HEK293 (cell line): Measurements from ENCODE around the gene PRKCA.

Experiments
- CTCF ChIA-PET: fragments of 350-600 bp; formaldehyde crosslinking; extraction: SDS; loops from one replicate; lab custom pipeline; 2021; ENCODE audit warnings: antibody characterized with exemption; lab: Yijun Ruan, JAX
- POLR2A ChIA-PET: fragments of 300-600 bp; formaldehyde crosslinking; extraction: SDS; loops from one replicate; lab custom pipeline; 2020; ENCODE audit warnings: antibody characterized with exemption, inconsistent platforms; lab: Yijun Ruan, JAX
- H3K27ac ChIP-seq: fragments of 200-500 bp; sonication (Bioruptor generic); 2 replicates; pipeline ENCODE4 v1.5.1; 2014; ENCODE audit warnings: low read depth, low read length, control low read depth, inconsistent platforms; ENCODE audit errors: extremely low read depth
- H3K36me3 ChIP-seq, 2 experiments: fragments of 200-500 bp in 1 of 2; sonication (Bioruptor generic) in 1 of 2; 1 replicate in 1 of 2; 2 replicates in 1 of 2; pipeline ENCODE4 v1.5.1; 2014 to 2017; ENCODE audit warnings: inconsistent platforms in 2 of 2, low read length in 2 of 2; ENCODE audit not compliant: control insufficient read depth in 2 of 2, insufficient read depth in 1 of 2
- H3K4me1 ChIP-seq: fragments of 200-500 bp; sonication (Bioruptor generic); 2 replicates; pipeline ENCODE4 v1.5.1; 2014; ENCODE audit warnings: mild to moderate bottlenecking, low read length, inconsistent platforms; ENCODE audit not compliant: control insufficient read depth, insufficient read depth
- H3K4me3 ChIP-seq: 2 replicates; pipeline ENCODE4 v1.5.1; 2011; ENCODE audit warnings: low read depth, mild to moderate bottlenecking, control low read depth, low read length, moderate library complexity
- H3K9me3 ChIP-seq: fragments of 200-500 bp; sonication (Bioruptor generic); 2 replicates; pipeline ENCODE4 v1.5.1; 2014; ENCODE audit warnings: low read depth, low read length, inconsistent platforms; ENCODE audit not compliant: control insufficient read depth, insufficient read depth
- BCL11B ChIP-seq: fragments of 450-650 bp; formaldehyde crosslinking; IDR thresholded peaks from 2 replicates; pipeline ENCODE4 v1.5.1; 2016; ENCODE audit warnings: low read depth, missing biosample characterization, missing genetic modification characterization
- EGR2 ChIP-seq: fragments of 450-650 bp; formaldehyde crosslinking; IDR thresholded peaks from 2 replicates; pipeline ENCODE4 v1.5.1; 2016; ENCODE audit warnings: low read depth, missing biosample characterization, missing genetic modification characterization
- GLIS2 ChIP-seq: fragments of 450-650 bp; formaldehyde crosslinking; IDR thresholded peaks from 2 replicates; pipeline ENCODE4 v1.5.1; 2016; ENCODE audit warnings: missing biosample characterization, missing genetic modification characterization
- HOXD13 ChIP-seq: sonication (generic); formaldehyde crosslinking; IDR thresholded peaks from 2 replicates; pipeline ENCODE4 v1.8.0; 2022; ENCODE audit warnings: missing genetic modification reagents, borderline replicate concordance
- IKZF3 ChIP-seq: fragments of 450-650 bp; IDR thresholded peaks from 2 replicates; pipeline ENCODE4 v1.5.0; 2018; ENCODE audit warnings: missing biosample characterization, mild to moderate bottlenecking, missing genetic modification characterization, moderate library complexity
- KLF10 ChIP-seq: fragments of 450-650 bp; IDR thresholded peaks from 2 replicates; pipeline ENCODE4 v1.5.1; 2018; ENCODE audit warnings: missing biosample characterization, mild to moderate bottlenecking, missing genetic modification characterization
- KLF16 ChIP-seq: fragments of 450-650 bp; formaldehyde crosslinking; IDR thresholded peaks from 2 replicates; pipeline ENCODE4 v1.5.1; 2017; ENCODE audit warnings: missing biosample characterization, missing genetic modification characterization
- REST ChIP-seq: fragments of 450-650 bp; formaldehyde crosslinking; IDR thresholded peaks from 2 replicates; pipeline ENCODE4 v1.5.1; 2016; ENCODE audit warnings: missing biosample characterization, missing genetic modification characterization
- SP3 ChIP-seq: fragments of 450-650 bp; formaldehyde crosslinking; IDR thresholded peaks from 2 replicates; pipeline ENCODE4 v1.5.1; 2016; ENCODE audit warnings: missing biosample characterization, missing genetic modification characterization
- ZNF132 ChIP-seq: fragments of 450-650 bp; formaldehyde crosslinking; IDR thresholded peaks from 2 replicates; pipeline ENCODE4 v1.5.1; 2017; ENCODE audit warnings: missing biosample characterization, missing genetic modification characterization, borderline replicate concordance
- ZNF133 ChIP-seq: fragments of 450-650 bp; formaldehyde crosslinking; IDR thresholded peaks from 2 replicates; pipeline ENCODE4 v1.5.1; 2016; ENCODE audit warnings: missing biosample characterization, missing genetic modification characterization
- ZNF148 ChIP-seq: fragments of 450-650 bp; formaldehyde crosslinking; IDR thresholded peaks from 2 replicates; pipeline ENCODE4 v1.5.0; 2017; ENCODE audit warnings: missing biosample characterization, missing genetic modification characterization, borderline replicate concordance
- ZNF202 ChIP-seq: fragments of 450-650 bp; formaldehyde crosslinking; IDR thresholded peaks from 2 replicates; pipeline ENCODE4 v1.5.1; 2016; ENCODE audit warnings: missing biosample characterization, missing genetic modification characterization, borderline replicate concordance
- ZNF248 ChIP-seq: fragments of 450-650 bp; formaldehyde crosslinking; IDR thresholded peaks from 2 replicates; pipeline ENCODE4 v1.5.1; 2017; ENCODE audit warnings: missing biosample characterization, missing genetic modification characterization
- ZNF335 ChIP-seq: fragments of 450-650 bp; formaldehyde crosslinking; conservative IDR thresholded peaks from 2 replicates; pipeline ENCODE4 v1.5.1; 2016; ENCODE audit warnings: missing biosample characterization, missing genetic modification characterization
- ZNF350 ChIP-seq: fragments of 450-650 bp; formaldehyde crosslinking; IDR thresholded peaks from 2 replicates; pipeline ENCODE4 v1.5.0; 2017; ENCODE audit warnings: missing biosample characterization, mild to moderate bottlenecking, missing genetic modification characterization
- ZNF366 ChIP-seq: fragments of 450-650 bp; formaldehyde crosslinking; conservative IDR thresholded peaks from 2 replicates; pipeline ENCODE4 v1.5.1; 2016; ENCODE audit warnings: missing biosample characterization, missing genetic modification characterization
- ZNF37A ChIP-seq: fragments of 450-650 bp; IDR thresholded peaks from 2 replicates; pipeline ENCODE4 v1.5.1; 2018; ENCODE audit warnings: missing biosample characterization, missing genetic modification characterization
- ZNF391 ChIP-seq: fragments of 450-650 bp; formaldehyde crosslinking; IDR thresholded peaks from 2 replicates; pipeline ENCODE4 v1.5.1; 2016; ENCODE audit warnings: low read depth, missing biosample characterization, missing genetic modification characterization, borderline replicate concordance
- ZNF398 ChIP-seq: fragments of 450-650 bp; formaldehyde crosslinking; IDR thresholded peaks from 2 replicates; pipeline ENCODE4 v1.5.1; 2017; ENCODE audit warnings: missing biosample characterization, missing genetic modification characterization
- ZNF514 ChIP-seq: fragments of 450-650 bp; formaldehyde crosslinking; IDR thresholded peaks from 2 replicates; pipeline ENCODE4 v1.5.1; 2016; ENCODE audit warnings: missing biosample characterization, missing genetic modification characterization
- ZNF544 ChIP-seq: fragments of 450-650 bp; formaldehyde crosslinking; IDR thresholded peaks from 2 replicates; pipeline ENCODE4 v1.5.0; 2017; ENCODE audit warnings: missing biosample characterization, missing genetic modification characterization
- ZNF548 ChIP-seq: fragments of 450-650 bp; formaldehyde crosslinking; IDR thresholded peaks from 2 replicates; pipeline ENCODE4 v1.5.1; 2016; ENCODE audit warnings: missing biosample characterization, missing genetic modification characterization
- ZNF621 ChIP-seq: fragments of 450-650 bp; formaldehyde crosslinking; IDR thresholded peaks from 2 replicates; pipeline ENCODE4 v1.5.1; 2017; ENCODE audit warnings: missing biosample characterization, missing genetic modification characterization
- ZNF658 ChIP-seq: fragments of 450-650 bp; formaldehyde crosslinking; IDR thresholded peaks from 2 replicates; pipeline ENCODE4; 2016; ENCODE audit warnings: missing biosample characterization, missing genetic modification characterization
- ZNF707 ChIP-seq: fragments of 450-650 bp; formaldehyde crosslinking; IDR thresholded peaks from 2 replicates; pipeline ENCODE4 v1.5.1; 2016; ENCODE audit warnings: missing biosample characterization, missing genetic modification characterization
- ZSCAN16 ChIP-seq: fragments of 450-650 bp; formaldehyde crosslinking; IDR thresholded peaks from 2 replicates; pipeline ENCODE4 v1.5.1; 2016; ENCODE audit warnings: missing biosample characterization, missing genetic modification characterization

Gene PRKCA

GRCh38 chr17:66760324-66760723 is 457.9 kb downstream of the PRKCA start:
- Histone ChIP-seq H3K9me3 (no peaks in the 10 kb centered on the region; the same call in 1 of the 2 replicates), H3K4me1 (no peaks in the 10 kb centered on the region), H3K36me3 (peaks cover 0 to 1% of the 10 kb centered on the region in 2 experiments; a peak in 1 of 3 replicates), H3K27ac (no peak overlapping the region), H3K4me3 (no peak overlapping the region)
- CTCF ChIA-PET, result interaction anchor here (0.7 to 1.6 kb wide), 3 partner anchors 19 to 45 kb away, joined by 3 read pairs; no protein-coding TSS in a partner anchor
- TF ChIP-seq BCL11B (tag by site-specific recombination), result no peak
- TF ChIP-seq ZNF621, result no peak
- no peak for TF ChIP-seq IKZF3 (tag by site-specific recombination)
- no peak for TF ChIP-seq ZNF707
- TF ChIP-seq REST (tag by site-specific recombination), result no peak
- no peak for TF ChIP-seq ZNF514 (tag by site-specific recombination)
- no peak for TF ChIP-seq ZNF548
- no peak for TF ChIP-seq ZNF350 (tag by site-specific recombination)
- no peak for TF ChIP-seq ZNF202 (tag by site-specific recombination)
- TF ChIP-seq SP3 (tag by site-specific recombination), result no peak
- TF ChIP-seq EGR2 (tag by site-specific recombination), result no peak
- no peak for TF ChIP-seq ZNF335 (tag by site-specific recombination)
- TF ChIP-seq ZNF37A (tag by site-specific recombination), result no peak
- no peak for TF ChIP-seq ZNF366 (tag by site-specific recombination)
- no peak for TF ChIP-seq ZNF398 (tag by site-specific recombination)
- POLR2A ChIA-PET, result no interaction called here

GRCh38 chr17:66762276-66762675 is 459.9 kb downstream of the PRKCA start:
- Histone ChIP-seq H3K27ac (no peak overlapping the region), H3K36me3 (no peaks in the 10 kb centered on the region), H3K4me3 (no peak overlapping the region), H3K9me3 (no peaks in the 10 kb centered on the region; the same call in 1 of the 2 replicates)
- ChIA-PET CTCF (interaction anchor here (0.7 kb wide), 1 partner anchor 154 kb away, joined by 4 read pairs; no protein-coding TSS in a partner anchor), POLR2A (no interaction called here)
- TF ChIP-seq ZNF658 (no peak), ZNF391 (tag by site-specific recombination) (no peak), ZNF248 (no peak), GLIS2 (tag by site-specific recombination) (no peak), KLF10 (tag by site-specific recombination) (no peak), ZNF544 (tag by site-specific recombination) (no peak), ZNF132 (tag by site-specific recombination) (no peak), KLF16 (tag by site-specific recombination) (no peak), HOXD13 (CRISPR knock-in tag) (no peak), ZNF37A (tag by site-specific recombination) (no peak), ZSCAN16 (tag by site-specific recombination) (no peak), ZNF133 (tag by site-specific recombination) (no peak), ZNF148 (tag by site-specific recombination) (no peak)
- TF ChIP-seq, all 188 proteins: peak for 0
- no peaks in the 10 kb centered on the region for H3K4me1 ChIP-seq
